ENCODE results near the gene RAB11FIP3.
"Not testable (repeated sequence)": the region's sequence is repeated elsewhere in the genome, so short reads cannot be mapped to it uniquely, and the experiment has no call there.

RAB11FIP3 gene, protein sequence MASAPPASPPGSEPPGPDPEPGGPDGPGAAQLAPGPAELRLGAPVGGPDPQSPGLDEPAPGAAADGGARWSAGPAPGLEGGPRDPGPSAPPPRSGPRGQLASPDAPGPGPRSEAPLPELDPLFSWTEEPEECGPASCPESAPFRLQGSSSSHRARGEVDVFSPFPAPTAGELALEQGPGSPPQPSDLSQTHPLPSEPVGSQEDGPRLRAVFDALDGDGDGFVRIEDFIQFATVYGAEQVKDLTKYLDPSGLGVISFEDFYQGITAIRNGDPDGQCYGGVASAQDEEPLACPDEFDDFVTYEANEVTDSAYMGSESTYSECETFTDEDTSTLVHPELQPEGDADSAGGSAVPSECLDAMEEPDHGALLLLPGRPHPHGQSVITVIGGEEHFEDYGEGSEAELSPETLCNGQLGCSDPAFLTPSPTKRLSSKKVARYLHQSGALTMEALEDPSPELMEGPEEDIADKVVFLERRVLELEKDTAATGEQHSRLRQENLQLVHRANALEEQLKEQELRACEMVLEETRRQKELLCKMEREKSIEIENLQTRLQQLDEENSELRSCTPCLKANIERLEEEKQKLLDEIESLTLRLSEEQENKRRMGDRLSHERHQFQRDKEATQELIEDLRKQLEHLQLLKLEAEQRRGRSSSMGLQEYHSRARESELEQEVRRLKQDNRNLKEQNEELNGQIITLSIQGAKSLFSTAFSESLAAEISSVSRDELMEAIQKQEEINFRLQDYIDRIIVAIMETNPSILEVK

DNA sequence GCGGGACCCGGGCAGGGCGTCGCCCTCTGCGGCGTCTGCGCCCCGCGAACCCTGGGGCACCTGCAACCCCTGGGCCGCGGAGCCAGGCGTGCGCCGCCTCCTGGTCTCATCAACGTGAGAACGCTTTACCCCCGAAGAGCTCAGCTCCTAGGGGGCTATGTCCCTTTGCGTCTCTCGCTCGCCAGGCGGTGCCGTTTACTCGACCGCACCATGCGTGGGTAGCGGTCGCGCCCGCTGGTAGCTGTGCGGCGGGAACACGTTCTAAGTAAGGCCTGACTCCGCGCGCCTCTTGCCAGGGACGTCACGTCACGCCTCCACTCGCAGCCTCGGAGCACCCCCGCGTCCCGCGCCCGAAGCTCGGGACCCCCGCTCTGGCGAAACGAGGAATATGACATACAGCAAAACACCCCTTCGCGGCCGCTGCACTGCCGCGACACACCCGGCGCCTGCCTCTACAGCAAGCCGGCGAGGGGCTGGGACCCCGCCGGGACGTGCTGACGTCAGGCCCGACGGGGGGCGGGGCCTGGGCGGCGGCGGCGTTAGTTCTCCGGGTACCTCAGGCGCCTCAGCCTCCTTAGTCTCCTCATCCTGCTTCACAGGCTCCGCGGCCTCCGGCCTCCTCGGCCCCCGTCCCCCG is at the start of gene RAB11FIP3:
Gene RAB11FIP3, plus strand, starts transcription at position 568 of the 637 bp plus-strand sequence. CDS start 358 bp downstream, outside the sequence.
- DNase-seq (ENCODE audit: low read depth in 2 of 2), result peak; percentile 63 to 68

DNA sequence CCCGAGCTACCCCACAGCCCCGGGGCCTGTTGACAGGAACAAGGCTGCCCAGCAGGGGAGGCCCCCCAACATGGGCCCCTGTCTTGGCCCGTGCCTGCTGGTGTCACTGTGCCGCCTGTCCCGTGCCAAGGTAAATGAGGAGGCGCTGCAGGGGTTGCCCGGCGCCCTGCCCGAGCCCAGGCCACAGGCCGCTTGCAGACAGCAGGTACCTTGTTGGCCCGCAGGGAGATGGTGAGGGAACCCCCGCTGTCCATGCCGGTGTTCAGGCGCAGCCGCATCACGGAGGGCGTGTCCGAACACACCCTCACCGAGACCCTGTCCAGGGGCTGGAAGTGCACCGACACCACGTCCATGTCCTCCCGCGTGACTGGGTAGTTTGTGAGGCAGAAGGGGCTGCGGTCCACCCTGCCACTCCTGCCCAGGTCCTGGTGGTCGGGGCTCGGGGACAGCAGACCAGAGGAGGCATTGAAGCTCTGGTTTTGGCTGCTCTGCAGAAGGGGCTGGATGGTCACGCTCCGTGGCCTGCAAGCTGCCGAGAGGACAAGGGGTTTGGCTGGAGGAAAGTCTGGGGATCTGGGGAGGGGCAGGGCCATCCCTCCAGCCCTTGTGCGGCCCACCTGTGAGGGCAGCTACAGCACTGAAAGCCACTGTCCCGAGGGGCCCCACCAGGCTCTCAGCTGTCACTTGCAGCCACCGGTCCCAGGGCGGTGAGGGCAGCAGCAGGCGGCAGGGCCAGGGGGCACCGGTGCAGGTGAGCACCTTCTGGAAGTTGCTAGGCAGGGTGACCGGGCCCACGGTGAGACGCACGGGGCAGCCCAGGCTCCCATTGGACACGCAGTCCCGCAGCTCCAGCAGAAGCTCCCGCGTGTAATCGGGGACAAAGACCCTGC is 49.3 kb upstream of the RAB11FIP3 start:
- no peak for DNase-seq (ENCODE audit: low read depth in 2 of 2)

DNA sequence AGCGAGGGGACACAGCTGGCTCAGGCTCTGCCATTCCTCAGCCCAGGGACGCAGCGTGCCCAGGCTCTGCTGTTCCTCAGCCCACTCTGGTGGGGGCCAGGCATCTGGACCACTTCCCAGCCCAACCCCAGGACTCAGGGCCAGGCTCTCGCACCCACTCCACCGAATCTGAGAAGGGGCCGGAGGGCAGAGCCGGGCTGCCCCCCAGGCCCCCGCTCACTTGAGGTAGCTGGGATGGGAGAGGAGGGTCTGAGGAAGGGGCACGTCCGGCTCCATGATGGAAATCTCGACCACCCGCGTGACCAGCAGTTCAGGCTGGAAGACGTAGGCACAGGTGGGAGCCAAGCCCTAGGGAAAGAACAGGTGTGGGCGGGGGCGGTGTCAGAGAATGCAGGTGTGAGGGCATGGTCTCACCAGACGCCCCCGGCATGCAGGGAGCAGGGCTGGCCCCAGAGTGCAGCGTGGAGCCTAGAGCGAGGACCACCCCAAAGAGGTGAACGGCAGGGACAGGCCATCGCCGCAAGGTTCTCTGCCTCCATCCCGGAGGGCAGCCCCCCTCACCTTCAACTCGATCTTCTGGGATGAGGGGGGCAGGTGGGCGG is 48.5 kb upstream of the RAB11FIP3 start:
- DNase-seq (ENCODE audit: low read depth in 2 of 2), result no peak

DNA sequence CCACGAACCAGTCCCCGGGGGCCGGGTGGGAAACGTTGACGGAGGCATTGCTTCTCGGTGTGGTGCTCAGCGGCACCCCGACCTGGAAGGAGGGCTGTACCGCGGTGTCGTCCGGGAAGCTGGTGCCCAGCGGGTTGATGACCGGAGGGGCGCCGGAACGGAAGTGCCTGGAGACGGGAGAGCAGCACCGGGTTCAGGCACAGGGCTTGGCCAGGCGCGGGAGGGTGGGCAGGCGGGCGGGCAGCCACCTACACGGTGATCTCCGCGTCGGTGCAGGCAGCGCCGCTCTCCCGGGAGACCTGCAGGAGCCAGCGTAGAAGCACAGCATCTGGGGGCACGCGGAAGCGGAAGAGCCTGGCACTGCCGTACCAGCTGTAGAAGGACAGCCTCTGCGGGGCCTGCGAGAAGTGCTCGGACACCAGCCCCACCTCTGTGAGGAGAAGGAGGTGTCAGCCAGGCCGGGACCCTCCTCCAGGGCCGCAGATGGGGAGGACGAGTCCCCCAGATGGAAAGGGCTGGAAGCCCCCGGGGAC is 48.0 kb upstream of the RAB11FIP3 start:
- DNase-seq (ENCODE audit: low read depth in 2 of 2), result no peak

DNA sequence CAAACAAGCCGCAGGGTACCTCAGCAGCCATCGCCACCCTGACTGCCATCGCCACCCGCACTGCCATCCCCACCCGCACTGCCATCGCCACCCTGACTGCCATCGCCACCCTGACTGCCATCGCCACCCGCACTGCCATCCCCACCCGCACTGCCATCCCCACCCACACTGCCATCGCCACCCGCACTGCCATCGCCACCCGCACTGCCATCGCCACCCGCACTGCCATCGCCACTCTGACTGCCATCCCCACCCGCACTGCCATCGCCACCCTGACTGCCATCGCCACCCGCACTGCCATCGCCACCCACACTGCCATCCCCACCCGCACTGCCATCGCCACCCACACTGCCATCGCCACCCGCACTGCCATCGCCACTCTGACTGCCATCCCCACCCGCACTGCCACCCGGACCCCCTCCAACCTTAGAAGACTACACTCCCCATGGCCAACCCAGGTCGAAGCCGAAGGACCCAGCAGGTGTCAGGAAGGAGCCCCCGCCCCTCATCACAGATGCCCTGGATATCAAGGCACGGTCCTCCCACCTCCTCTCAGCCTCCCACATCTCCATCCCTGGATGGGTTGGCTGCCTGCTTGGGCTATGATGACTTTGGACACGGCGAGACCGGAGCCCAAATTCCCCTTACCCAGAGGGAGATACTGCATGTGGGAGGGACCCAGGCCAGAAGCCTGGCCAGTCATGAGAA is 47.2 kb upstream of the RAB11FIP3 start:
- DNase-seq (ENCODE audit: low read depth in 2 of 2), result not testable (repeated sequence)

DNA sequence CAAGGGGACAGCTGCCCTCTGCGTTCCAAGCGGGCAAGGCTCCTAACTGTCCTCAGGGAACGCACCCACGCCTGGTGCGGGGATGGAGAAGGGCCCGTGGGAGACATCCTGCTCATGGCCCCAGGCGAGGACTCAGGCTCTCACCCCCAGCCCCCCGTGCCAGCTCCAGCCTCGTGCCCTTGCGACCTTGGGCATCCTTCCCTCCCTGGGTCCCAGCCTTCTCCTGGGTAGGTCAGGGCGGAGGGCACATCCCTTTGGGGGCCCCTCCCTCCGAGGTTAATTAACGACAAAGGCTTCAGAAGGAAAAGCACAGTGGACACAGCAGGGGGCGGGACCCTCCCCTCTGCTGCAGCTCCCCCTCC is 46.6 kb upstream of the RAB11FIP3 start:
- no peak for DNase-seq (ENCODE audit: low read depth in 2 of 2)

DNA sequence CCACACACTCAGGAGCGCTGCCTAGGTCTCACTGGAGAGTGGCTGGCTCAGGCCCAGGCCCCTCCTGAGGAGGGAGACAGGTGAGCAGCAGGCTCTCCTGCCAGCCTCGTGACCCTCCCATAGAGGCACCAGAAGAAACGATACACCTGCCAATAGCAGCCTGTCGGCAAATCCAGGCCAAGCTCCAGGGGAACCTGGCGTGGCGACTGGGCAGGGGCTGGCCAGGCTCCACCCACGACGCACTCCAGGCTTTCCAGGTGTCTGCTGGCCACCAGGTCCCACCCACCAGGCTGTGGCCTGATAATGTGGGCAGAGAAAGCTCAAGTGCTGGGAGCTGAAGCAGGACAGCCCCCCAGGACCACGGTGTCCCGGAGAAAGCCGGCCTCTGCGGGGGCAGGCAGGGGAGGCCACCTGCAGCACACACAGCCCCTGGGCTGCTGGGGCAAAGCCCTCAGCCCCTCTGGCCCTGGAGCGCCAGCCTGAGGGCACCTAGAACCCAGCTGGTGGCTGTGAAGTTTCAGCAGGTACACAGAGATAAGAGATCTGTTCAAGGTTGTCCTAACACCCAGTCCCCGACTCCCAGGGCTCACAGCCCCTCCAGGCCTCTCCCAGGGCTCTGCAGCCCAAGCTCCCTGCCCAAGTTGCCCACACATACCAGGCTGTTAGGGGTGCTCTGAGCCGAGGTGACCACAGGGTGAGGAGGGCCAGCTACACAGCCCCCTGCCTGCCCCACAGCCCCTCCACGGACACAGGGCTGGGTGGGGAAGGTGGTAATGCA is 46.1 kb upstream of the RAB11FIP3 start:
- DNase-seq (ENCODE audit: low read depth in 2 of 2), result no peak

DNA sequence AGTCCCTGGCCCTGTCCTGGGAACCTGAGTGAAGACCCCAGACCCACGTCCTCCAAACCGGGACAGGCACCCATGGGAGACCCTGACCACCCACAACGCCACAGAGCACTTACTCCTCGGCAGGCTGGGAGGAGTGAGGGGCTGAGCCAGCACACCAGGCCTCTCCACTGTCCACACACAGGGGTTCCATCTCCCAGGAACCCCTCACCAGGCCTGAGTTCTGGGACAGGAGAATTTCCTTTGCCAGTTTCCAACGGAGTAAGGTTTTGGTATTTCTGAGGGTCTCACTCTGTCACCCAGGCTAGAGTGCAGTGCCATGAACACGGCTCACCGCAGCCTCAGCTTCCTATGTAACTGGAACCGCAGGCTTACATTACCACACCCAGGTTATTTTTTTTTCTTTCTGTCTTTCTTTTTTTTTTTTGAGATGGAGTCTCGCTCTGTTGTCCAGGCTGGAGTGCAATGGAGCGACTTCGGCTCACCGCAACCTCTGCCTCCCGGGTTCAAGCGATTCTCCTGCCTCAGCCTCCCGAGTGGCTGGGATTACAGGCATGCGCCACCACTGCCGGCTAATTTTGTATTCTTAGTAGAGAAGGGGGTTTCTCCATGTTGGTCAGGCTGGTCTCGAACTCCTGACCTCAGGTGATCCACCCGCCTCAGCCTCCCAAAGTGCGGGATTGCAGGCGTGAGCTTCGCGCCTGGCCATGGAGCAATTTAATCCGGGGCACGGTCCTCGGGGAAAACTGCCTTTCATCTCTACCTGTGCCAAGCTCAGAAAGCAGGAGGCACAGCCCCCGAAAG is 45.3 kb upstream of the RAB11FIP3 start:
- DNase-seq (ENCODE audit: low read depth in 2 of 2), result no peak

DNA sequence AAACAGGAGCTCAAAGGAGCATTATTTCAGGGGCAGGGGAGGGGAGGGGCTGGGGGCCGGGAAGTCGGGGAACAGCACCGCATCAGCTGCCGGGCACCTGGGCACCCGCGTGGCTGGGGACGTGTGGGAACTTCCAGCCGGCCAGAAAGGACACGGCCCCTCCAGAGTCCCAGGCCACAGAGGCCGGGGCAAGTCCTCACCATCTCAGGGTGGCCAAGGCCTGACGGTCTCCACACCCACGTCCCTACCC is 44.8 kb upstream of the RAB11FIP3 start:
- DNase-seq (ENCODE audit: low read depth in 2 of 2), result no peak

DNA sequence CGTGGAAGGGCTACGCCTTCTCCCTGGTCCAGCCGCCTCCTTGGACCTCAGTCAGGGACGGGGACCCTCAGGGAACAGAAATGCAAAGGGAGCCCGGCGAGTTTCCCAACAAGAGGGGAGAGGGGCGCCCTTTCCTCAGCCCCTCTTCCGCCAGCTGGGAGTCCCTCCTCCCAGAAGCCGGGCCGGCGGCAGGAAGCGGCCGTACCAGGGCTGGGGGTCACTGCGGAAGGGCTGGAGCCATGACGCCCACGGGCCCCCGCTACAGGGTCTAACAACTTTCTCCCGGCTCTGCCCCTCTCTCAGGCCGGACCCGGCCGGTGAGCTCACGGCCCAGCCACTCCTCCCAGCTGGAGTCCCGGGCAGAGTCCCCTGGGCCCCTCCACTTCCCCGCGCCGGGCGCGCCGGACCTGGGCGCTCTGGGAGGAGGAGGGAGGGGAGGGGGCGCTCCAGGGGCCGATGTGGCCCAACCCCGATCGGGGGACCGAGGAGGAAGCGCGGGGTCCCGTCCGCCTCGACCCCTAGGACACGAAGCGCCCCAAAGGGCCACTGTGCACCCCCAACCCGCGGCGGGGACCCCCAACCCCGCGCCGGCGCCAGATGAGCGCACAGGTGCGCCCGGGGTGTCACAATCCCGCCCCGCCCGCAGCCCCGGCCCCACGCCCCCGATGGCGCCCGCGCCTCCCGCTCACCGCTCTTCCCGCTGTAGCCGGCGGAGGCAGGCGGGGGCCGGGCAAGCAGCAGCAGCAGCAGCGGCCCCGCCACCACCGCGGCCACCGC is 44.2 kb upstream of the RAB11FIP3 start:
- no peak for DNase-seq (ENCODE audit: low read depth in 2 of 2)

DNA sequence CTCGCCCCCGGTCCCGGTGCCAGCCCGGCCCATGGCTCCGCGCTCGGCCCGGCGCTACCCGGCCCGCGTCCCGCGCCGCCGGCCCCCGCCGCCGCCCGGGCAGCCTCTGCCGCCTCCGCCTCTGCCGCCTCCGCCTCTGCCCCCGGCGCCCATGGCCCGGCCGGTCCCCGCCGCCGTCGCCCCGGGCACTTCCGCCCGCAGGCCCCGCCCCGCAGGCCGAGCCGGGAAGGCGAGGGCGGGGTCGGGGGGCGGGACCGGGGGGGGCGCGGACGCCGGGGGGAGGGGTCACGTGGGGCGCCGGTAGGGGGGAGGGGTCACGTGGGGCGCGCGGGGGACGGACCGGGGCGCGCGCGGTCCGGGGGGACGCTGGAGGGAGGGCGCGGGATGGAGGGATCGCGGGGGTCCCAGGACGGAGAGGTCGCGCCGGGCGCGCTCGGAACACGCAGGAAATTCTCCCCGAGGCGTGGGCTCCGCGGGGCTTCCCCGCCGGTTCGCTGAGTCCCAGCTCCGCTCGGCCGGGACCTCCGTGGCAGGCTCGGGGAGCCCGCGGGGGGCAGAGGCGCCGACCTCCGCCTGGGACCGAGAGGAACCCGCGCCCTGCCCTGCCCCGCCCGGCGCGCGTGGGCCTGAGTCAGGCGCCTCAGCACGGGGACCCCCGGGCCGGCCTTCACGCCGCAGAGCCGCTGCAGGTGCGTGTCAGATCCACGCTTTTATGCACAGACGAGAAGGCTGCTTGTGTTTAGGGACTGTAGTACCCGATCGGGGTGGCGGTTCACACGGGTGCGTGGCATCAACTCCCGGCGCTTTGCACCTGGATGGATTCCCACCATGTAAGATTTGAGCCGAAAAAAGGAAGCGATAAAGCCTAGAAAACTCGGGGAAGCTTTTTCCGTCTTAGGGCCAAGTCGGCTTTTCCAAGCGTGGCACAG is 43.4 kb upstream of the RAB11FIP3 start, which contains the start of gene PGAP6:
Gene PGAP6, minus strand, starts transcription at position 190 of the 929 bp plus-strand sequence. Its CDS starts 157 bp downstream, at position 33.
- peak; percentile 34 to 57 for DNase-seq (ENCODE audit: low read depth in 2 of 2)

DNA sequence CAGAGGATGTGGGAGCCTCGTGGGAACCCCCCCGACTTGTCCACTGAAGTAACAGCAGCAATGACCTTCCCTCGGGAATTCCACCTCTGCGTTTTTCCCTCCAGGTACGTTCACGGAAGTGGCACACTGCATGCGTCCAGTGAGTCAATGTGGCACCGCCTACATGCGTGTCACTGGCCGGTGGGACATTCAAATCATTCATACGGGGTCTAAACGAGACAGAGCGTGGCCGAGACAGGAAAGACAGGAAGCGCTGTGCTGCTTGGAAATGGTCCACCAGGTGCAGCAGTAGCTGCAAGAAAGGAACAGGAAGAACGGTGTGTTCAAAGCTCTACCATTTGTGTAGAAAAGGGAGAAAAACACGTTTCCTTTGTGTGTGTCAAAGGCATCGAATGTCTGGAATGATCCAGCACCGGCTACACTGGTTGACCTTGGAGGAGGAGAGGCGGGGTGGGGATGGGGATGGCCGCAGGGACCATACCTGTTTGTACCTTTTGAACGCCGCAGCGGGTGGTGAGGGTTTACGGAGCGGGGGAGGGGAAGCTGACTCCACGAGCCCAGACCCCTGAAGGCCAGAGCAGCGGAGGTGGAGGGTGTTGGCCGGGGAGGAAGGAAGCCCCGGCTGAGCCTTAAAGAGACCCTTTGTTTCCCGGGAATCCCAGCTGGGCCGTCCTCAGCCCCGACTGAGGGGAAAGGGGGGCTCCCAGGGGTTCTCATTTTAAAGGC is 42.0 kb upstream of the RAB11FIP3 start:
- no peak for DNase-seq (ENCODE audit: low read depth in 2 of 2)

DNA sequence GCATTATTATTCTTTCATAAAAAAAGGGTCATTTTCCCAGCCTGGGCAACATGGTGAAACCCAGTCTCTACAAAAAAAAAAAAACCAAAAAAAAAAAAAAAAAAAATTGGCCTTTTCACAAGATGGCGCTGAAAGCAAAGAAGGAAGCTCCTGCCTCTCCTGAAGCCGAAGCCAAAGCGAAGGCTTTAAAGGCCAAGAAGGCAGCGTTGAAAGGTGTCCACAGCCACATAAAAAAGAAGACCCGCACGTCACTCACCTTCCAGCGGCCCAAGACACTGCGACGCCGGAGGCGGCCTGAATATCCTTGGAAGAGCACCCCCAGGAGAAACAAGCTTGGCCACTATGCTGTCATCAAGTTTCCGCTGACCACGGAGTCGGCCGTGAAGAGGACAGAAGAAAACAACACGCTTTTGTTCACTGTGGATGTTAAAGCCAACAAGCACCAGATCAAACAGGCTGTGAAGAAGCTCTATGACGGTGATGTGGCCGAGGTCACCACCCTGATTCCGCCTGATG is 38.8 kb upstream of the RAB11FIP3 start:
- no peak for DNase-seq (ENCODE audit: low read depth in 2 of 2)

DNA sequence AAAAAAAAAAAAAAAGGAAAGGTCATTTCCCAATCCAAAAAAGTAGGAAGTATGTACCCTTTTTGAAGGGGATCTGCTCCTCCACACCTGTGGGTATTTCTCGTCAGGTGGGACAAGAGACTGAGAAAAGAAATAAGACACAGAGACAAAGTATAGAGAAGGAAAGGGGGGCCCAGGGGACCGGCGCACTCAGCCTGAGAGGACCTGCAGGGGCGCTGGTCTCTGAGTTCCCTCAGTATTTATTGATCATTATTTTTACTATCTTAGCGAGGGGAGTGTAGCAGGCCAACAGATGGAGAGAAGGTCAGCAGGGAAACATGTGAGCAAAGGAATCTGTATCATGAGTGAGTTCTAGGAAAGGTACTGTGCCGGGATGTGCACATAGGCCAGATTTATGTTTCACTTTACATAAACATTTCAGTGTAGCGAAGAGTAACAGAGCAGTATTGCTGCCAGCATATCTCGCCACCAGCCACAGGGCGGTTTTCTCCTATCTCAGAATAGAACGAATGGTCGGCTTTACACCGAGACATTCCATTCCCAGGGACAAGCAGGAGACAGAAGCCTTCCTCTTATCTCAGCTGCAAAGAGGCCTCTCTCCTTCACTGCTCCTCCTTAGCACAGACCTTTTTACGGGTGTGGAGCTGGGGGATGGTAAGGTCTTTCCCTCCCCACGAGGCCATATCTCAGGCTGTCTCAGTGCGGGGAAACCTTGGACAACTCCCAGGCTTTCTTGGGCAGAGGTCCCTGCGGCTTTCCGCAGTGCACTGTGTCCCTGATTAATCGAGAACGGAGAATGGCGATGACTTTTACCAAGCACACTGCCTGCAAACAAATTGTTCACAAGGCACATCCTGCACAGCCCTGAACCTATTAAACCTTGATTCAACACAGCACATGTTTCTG is 37.4 kb upstream of the RAB11FIP3 start:
- not testable (repeated sequence) for DNase-seq (ENCODE audit: low read depth in 2 of 2)

DNA sequence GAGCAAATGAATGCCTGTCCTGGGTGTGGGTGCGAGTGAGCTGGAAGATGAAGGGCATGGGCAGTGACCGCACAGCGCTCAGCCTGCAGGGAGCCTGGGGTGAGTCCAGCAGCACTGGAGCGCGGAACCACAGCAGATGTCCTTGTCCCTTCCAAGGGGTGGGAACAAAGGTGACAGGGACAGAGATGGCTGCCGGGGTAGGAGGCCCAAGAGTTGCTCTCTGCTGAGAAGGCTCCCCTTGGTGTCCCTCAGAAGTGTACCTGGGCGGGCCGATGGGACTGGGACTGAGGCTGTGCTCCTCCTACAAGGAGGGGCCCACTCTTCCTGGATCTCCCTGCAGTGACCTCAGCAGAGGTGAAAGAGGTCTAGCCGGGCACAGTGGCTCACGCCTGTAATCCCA is 36.1 kb upstream of the RAB11FIP3 start:
- no peak for DNase-seq (ENCODE audit: low read depth in 2 of 2)

Data from stimulated activated CD8-positive, alpha-beta memory T cell treated with anti-CD3 and anti-CD28 coated beads, Interleukin-7, amount 100 ng/mL, for 1 hour (primary cell).